GM19395 (cell line): Measurements from ENCODE around the gene CELF2.

Source experiments
- ATAC-seq: cut with Tn5 transposase; IDR thresholded peaks from one replicate; pipeline ENCODE4 v1.9.1; 2021; ENCODE audit warnings: mild to moderate bottlenecking, moderate library complexity; ENCODE audit not compliant: unreplicated experiment

CELF2 gene

GRCh38 chr10:11242443-11243387 lies 225.0 kb downstream of the CELF2 start:
- ATAC-seq: peak; percentile 48

DNA sequence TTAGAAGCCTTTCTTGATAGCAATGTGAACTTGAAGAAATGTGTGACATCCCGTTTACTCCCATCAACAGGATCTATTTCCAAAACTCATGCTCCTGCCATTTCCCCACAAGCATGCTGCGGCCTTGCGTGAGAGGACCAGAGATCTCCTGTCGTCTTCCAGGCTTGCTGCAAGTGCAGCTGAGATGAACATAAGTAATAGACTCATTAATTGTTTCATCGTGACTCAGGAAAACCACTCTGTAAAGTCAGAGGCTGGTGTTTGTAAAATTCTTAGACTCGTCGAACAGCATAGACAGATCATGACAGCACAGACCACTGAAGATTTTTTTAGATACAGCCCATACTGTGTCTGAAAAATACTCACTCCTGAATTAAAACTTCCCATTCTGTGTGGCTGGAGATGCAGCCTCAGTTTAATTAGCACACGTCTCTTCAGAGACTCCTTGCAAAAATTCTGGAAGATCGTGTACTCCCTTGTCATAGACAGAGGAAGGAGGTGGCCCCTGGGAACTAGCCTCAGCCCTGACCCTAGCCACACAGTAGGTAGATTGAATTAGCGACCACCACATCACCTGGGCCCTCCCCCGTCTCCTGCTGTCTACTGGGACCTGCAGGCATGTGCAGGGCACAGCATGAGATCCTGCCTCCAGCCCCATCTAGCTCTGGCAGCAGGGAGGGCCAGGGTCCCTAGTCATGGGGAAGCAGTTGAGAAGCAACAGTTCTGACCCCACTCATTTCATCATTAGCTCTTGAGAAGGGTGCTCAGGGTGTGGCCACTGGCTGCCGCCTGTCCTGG lies 226.0 kb downstream of the CELF2 start:
- ATAC-seq: no peak

DNA sequence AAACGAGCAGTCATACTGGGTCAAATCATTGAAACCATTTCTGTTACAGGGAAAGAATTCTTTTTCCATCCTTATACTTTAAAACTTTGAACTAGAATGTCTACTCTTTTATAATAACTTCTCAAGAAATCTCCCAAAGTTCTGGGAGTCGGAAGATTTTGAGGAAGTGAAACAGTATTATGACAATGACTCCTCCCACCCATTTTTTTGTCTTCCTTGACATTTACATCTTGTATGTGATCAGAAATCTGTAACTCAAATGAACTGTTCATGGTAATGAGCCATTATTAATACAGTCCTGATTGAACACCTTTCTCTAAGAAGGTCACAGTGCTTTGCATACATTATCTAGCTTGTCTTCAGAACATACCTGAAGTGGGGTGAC lies 227.4 kb downstream of the CELF2 start:
- peak; percentile 14 for ATAC-seq

- peak; percentile 45 for ATAC-seq
Observed at GRCh38 chr10:11245510-11245909, 227.8 kb downstream of the CELF2 start.

DNA sequence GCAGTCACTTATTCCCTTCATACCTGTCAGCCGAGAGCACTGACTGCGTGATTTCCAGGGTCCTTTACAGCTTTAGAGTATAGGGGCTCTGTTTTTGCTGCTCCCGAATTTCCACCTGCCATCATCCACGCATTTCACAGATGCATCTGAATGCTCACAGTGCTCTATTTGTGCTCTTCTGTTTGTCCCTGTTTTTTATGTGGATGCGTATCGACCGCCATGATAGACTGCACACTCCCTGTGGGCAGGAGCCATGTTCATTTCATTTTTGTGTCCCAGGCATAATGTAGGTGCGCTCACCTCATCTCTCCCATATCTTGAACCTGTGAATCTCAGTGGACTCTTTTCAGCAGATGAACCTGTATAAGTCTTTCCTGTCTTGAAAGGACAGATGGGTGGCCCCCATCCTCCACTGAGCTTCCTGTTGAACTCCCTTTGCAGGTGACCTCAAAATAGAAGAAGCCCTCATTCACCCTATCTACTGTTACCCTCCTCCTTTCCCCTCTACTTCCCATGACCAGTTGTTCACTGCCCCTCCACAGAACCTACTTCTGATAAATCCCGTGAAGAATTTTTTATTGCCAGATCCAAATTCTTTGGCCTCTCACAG lies 228.4 kb downstream of the CELF2 start:
- ATAC-seq: no peak

GRCh38 chr10:11246752-11247467 lies 229.2 kb downstream of the CELF2 start:
- ATAC-seq: peak; percentile 32

DNA sequence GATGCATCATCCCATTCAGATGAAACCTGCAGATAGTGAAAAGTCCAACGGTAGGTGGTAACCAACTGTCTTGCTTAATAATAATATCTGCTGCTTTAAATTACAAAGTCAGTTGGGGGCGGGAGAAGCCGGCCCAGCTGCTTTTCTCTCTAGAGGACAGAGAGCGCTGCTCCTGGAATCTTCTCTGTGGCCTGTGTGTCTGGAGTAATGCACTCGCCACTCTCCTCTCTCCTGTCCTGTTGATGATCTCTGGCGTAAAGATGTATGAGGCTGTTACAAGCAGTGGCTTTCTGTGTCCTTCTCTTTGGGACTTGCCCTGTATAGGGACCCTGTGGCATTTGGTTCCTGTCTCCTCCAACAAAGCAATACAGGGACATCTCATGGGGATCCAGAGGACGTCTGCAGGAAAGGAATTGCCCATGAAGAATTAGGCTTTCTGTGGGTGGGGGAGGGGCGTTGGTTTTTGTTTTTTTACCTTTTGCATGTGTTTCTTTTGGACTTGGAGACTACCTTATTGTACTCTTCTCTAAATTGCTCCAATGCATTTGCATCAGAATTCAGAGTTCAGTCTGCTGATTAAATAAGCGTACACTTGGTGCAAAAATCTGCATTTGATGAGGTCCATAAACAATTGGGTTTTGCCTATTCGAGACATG lies 231.6 kb downstream of the CELF2 start:
- no peak for ATAC-seq

- ATAC-seq: no peak
Observed at GRCh38 chr10:11249808-11250195, 232.1 kb downstream of the CELF2 start.

DNA sequence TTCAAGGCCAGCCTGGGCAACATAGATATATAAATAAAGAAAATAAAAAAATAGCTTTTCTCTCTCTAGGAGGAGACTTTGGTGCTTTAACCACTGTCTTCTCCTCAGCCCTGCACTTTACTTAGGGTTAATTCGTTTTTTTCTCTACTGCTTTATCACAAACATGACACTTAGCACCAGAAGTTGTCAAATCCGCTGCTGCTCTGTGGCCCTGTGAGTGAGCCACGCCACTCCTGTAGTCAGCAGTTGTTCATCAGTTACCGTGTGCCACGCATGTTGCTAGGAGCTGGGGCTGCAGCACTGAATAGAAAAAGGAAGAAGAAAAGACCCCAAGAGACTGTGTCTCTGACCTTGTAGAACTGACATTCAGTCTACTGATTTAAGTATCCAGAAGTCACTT lies 232.6 kb downstream of the CELF2 start:
- no peak for ATAC-seq

DNA sequence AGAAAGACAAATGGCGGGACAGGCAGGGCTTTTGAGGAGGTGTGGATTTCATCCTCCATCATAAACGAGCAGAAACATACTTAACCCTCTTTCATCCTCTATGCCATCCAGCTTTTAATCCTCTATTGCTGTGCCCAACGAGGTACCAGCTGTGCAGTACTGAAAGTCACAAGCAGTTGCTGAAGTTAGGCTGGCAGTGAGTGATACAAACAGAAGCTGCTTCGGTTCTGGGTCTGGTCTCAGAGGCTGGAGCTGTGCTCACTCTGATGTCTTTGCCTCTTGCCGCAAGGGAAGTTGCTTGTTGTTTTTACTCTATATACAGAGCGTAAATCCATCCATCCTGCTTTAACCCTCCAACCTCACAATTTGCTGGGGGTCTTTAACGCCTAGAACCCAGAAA lies 235.2 kb downstream of the CELF2 start:
- ATAC-seq: no peak

DNA sequence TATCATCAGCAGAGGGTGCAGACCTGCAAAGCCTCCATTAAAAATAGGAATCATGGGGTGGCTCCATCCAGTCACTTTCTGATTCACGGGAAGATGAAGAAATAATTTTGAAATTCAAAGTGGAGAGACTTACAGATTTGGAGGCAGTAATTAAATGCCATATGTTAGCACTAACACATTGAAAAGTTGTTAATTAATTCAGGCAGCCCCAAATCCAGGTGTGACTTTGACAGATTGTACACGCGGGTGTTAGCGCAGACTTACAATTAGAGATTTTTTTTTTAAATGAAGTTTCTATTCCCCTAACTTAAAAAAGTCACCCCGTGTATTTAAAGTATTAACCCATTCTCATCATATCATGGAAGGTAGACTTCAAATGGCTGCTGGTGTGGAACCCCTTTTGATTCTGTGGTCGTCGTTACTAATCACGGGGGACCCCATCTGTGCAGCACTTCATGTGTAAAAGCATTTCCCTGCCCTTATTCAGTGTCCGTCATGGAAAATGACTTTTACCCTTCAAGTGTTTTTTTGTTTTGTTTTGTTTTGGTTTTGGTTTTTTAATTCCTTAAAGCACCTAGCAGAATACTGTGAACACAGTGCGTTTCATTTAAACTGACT lies 235.8 kb downstream of the CELF2 start:
- no peak for ATAC-seq

GRCh38 chr10:11255156-11255555 lies 237.5 kb downstream of the CELF2 start:
- ATAC-seq: no peak

DNA sequence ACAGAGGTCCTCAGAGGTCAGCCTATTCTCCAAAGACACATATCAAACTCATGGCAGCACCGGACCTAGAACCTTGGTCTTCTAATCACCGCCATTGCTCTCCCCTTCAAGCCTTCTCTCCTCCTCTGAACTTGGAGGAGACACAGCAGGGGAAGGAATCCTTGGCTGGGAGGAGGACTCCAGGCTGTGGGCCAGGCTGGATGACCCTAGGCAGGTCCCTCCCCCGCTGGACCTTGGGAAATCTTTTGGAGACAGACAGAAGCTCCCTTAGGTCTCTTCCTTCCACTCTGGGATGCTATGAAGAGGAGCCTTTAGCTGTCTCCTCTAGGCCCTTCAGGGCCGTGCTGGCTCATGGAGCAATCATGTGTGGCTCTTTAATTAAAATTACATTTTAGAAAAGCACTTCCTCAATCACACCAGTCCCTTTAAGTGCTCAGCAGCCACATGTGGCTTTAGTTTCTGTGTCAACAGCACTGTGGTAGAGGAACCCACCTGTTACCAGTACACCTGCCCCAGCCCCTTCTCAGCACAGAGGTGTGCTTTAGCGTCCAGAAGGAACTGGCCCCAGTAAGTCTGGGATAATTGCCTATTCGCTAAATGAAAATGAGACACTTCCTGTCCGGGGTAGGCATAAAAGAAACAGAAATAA lies 238.2 kb downstream of the CELF2 start:
- ATAC-seq: peak; percentile 65

- ATAC-seq: no peak
Observed at GRCh38 chr10:11256896-11257295, 239.2 kb downstream of the CELF2 start.

- no peak for ATAC-seq
Observed at GRCh38 chr10:11257440-11258090, 239.9 kb downstream of the CELF2 start.

- ATAC-seq: no peak
Observed at GRCh38 chr10:11260170-11260569, 242.5 kb downstream of the CELF2 start.

- no peak for ATAC-seq
Observed at GRCh38 chr10:11261143-11261542, 243.5 kb downstream of the CELF2 start.

- no peak for ATAC-seq
Observed at GRCh38 chr10:11261687-11262493, 244.2 kb downstream of the CELF2 start.
